Ishikawa (cell line): Measurements from ENCODE around the gene IGSF3.

Source experiments
- CEBPB ChIP-seq: IDR thresholded peaks from 2 replicates; pipeline ENCODE4 v1.6.1; 2012
- CREB1 ChIP-seq: IDR thresholded peaks from 2 replicates; pipeline ENCODE4 v1.6.1; 2012; ENCODE audit warnings: low read depth
- EGR1 ChIP-seq: IDR thresholded peaks from 2 replicates; pipeline ENCODE4 v1.6.1; 2012
- EP300 ChIP-seq: IDR thresholded peaks from 2 replicates; pipeline ENCODE4 v1.6.1; 2012; ENCODE audit warnings: borderline replicate concordance
- FOXM1 ChIP-seq: IDR thresholded peaks from 2 replicates; pipeline ENCODE4 v1.6.1; 2012; ENCODE audit warnings: low read depth, borderline replicate concordance
- NFIC ChIP-seq: IDR thresholded peaks from 2 replicates; pipeline ENCODE4 v1.6.1; 2012
- RAD21 ChIP-seq: IDR thresholded peaks from 2 replicates; pipeline ENCODE4 v1.6.1; 2012; ENCODE audit warnings: low read depth
- TAF1 ChIP-seq: IDR thresholded peaks from 2 replicates; pipeline ENCODE4 v1.6.1; 2012; ENCODE audit warnings: low read depth, mild to moderate bottlenecking
- TCF12 ChIP-seq: IDR thresholded peaks from 2 replicates; pipeline ENCODE4 v1.6.1; 2012; ENCODE audit warnings: low read depth
- TEAD4 ChIP-seq: IDR thresholded peaks from 2 replicates; pipeline ENCODE4 v1.6.1; 2012
- YY1 ChIP-seq: IDR thresholded peaks from 2 replicates; pipeline ENCODE4 v1.6.1; 2012; ENCODE audit warnings: low read depth
- ZBTB7A ChIP-seq: IDR thresholded peaks from 2 replicates; pipeline ENCODE4 v1.6.1; 2012; ENCODE audit warnings: low read depth
- TF ChIP-seq, protein P1 (sequence below): IDR thresholded peaks from 2 replicates; pipeline ENCODE4 v1.6.1; 2012; ENCODE audit warnings: low read depth, mild to moderate bottlenecking
- TF ChIP-seq, protein P2 (sequence below): IDR thresholded peaks from 2 replicates; pipeline ENCODE4 v1.6.1; 2012
- TF ChIP-seq, protein P3 (sequence below): IDR thresholded peaks from 2 replicates; pipeline ENCODE4 v1.6.1; 2012

The IGSF3 gene

DNA sequence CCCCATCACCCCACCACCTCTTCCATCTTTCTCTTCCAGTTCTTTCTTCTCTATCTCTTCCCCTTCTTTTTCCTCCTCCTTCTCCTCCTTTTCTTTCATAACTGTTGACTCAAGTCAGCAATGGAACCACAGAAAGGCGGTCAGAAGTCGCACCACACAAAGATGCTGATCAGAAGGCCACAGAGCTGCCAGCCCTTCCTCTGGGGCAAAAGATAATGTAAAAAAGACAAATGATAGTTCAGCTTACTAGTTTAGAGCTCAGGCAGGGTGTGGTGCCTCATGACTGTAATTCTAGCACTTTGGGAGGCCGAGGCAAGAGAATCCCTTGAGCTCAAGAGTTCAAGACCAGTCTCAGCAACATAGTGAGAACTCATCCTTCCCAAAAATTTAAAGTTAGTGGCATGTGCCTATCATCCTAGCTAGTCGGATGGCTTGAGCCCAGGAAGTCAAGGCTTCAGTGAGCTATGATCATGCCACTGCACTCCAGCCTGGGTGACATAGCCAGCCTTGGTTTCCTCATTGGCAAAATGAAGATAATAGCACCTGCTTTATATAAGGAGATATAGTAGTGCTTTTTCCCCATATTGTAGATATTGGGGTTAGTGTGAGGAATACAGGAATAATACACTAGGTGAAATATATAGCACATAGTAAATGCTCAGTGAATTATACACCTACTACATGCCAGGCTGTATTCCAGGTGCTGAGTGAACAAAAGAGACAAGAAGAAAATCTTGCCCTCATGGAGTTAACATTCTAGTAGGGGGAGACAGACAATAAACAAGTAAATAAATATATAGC, 12.5 kb upstream of the IGSF3 start:
- TF ChIP-seq, protein P1, sequence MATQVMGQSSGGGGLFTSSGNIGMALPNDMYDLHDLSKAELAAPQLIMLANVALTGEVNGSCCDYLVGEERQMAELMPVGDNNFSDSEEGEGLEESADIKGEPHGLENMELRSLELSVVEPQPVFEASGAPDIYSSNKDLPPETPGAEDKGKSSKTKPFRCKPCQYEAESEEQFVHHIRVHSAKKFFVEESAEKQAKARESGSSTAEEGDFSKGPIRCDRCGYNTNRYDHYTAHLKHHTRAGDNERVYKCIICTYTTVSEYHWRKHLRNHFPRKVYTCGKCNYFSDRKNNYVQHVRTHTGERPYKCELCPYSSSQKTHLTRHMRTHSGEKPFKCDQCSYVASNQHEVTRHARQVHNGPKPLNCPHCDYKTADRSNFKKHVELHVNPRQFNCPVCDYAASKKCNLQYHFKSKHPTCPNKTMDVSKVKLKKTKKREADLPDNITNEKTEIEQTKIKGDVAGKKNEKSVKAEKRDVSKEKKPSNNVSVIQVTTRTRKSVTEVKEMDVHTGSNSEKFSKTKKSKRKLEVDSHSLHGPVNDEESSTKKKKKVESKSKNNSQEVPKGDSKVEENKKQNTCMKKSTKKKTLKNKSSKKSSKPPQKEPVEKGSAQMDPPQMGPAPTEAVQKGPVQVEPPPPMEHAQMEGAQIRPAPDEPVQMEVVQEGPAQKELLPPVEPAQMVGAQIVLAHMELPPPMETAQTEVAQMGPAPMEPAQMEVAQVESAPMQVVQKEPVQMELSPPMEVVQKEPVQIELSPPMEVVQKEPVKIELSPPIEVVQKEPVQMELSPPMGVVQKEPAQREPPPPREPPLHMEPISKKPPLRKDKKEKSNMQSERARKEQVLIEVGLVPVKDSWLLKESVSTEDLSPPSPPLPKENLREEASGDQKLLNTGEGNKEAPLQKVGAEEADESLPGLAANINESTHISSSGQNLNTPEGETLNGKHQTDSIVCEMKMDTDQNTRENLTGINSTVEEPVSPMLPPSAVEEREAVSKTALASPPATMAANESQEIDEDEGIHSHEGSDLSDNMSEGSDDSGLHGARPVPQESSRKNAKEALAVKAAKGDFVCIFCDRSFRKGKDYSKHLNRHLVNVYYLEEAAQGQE, result no peak

DNA sequence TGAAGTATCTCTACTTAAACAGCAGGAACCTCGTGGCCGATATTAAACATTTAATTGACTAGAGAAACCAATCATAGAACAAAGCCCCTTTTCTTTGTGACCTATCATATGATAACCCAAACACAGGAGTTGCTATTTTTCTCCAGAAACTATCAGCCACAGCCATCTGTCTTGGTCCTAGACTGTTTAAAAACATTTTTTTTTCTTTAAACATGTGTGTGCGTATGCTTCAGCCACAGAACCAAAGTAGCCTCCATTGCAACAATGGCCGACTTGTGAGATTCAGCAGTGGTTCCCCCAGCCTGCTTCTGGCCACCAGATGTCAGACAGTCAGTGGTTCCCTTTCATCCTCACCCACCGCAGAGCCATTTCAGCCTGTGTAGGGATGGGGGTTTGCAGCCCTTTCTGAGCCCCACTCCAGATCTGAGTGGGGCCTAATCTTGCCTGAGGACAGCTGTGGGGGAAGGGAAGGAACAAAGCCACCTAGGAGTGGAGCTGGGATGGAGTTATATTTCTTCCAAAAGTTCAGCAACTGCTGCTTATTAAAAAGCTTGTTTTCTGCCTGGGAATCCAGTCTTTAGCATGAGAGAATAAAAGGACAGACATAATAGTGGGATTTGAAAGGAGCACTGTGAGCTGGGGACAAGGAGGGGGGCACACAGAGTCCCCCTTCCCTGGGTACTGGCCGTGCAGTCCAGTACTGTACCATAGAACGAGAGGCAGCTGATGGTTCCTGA, 11.7 kb upstream of the IGSF3 start:
- TF ChIP-seq NFIC (no peak), TAF1 (no peak), CREB1 (no peak), RAD21 (no peak), YY1 (no peak), CEBPB (no peak)

DNA sequence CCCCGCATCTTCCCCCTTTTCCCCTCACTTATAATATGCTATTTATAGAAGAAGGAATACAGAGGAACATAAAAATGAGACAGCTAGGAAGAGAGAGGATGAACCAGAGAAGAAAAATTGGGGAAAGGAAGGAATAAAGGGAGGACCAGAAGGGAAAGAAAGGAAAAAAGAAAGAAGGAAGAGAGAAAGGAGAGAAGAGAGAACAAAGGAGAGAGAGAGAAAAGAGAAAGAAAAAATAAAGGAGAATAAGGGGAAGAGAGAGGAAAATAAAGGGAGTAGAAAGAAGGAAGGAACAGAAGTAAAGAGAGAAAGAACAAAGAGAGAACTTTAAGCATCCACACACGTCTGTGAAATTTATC, 11.2 kb upstream of the IGSF3 start:
- no peak for TF ChIP-seq CREB1
- no peak for TF ChIP-seq TAF1
- TF ChIP-seq, protein P2, sequence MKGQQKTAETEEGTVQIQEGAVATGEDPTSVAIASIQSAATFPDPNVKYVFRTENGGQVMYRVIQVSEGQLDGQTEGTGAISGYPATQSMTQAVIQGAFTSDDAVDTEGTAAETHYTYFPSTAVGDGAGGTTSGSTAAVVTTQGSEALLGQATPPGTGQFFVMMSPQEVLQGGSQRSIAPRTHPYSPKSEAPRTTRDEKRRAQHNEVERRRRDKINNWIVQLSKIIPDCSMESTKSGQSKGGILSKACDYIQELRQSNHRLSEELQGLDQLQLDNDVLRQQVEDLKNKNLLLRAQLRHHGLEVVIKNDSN, result no peak
- TF ChIP-seq TCF12, result no peak
- no peak for TF ChIP-seq FOXM1
- TF ChIP-seq RAD21, result no peak
- no peak for TF ChIP-seq ZBTB7A
- no peak for TF ChIP-seq EGR1
- TF ChIP-seq YY1, result no peak
- TF ChIP-seq EP300, result no peak
- TF ChIP-seq NFIC, result no peak
- no peak for TF ChIP-seq TEAD4
- TF ChIP-seq, protein P1, result no peak
- TF ChIP-seq CEBPB, result no peak
- TF ChIP-seq, protein P3, sequence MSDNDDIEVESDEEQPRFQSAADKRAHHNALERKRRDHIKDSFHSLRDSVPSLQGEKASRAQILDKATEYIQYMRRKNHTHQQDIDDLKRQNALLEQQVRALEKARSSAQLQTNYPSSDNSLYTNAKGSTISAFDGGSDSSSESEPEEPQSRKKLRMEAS, result no peak

DNA sequence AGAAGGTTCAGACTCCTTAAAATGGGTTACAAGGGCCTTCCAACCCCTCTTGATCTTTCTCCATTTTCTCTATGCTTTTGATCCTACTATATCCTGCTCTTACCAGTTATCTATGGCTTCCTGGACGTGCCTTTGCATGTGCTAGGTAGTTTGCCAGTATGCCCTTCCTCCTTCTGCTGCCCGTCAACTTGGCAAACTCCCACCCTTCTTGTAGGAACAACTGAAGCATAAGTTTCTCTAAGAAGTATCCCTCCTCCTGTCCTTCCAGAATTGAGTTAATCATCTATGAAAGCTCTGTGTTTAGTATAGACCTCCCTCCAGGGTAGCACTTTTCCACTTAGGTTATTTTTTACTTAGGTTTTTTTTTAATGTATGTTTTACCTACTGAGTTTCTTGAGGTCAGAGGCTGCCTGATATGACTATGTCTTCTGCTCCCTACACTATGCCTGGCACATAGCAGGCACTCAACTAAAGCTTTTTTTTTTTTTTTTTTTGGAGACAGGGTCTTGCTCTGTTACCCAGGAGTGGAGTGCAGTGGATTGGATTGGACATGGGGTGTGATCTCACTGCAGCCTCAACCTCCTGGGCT, 10.0 kb upstream of the IGSF3 start:
- no peak for TF ChIP-seq TEAD4
- no peak for TF ChIP-seq EP300
- TF ChIP-seq, protein P3, result no peak

DNA sequence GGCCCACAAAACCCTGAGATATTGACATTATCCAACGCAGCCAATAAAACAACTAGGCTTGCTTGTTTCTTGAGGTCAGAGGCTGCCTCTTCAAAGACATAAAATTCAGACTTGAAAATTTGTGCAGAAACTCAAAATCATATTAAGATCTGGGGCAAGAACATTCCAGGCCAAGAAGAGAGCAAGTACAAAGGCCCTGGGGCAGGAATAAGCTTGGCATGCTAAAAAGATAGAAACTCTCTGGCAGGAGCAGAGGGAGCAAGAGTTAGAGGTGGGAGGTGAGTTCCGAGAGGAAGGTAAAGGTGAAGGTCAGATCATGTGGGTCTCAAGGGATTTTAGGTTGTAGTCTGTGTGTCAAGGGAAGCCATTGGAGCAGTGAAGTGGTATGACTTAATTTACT, 8.8 kb upstream of the IGSF3 start:
- no peak for TF ChIP-seq NFIC
- TF ChIP-seq RAD21, result no peak
- TF ChIP-seq ZBTB7A, result no peak
- no peak for TF ChIP-seq CEBPB
- TF ChIP-seq FOXM1, result no peak
- TF ChIP-seq CREB1, result no peak
- TF ChIP-seq TAF1, result no peak
- TF ChIP-seq, protein P1, result no peak
- TF ChIP-seq, protein P3, result no peak
- TF ChIP-seq TCF12, result no peak
